Measurements from ENCODE around the gene ITGB1BP1. TPM values are rescaled to one million over a fixed set of nuclear protein-coding genes. Genes with fewer than 3 reads are reported as not detected.
A peak's percentile ranks its signal among the peaks of the same experiment; 100 is the strongest.

The ITGB1BP1 gene
- total and polyA plus RNA-seq, 12 donors = 51.4 to 224 (median 134) TPM

- Histone ChIP-seq H3K4me3 (no peak overlapping the region), H3K9me3 (no peaks in the 10 kb centered on the region), H3K27ac (no peak overlapping the region), H3K36me3 (peaks cover 0 to 91% (median 27%) of the 10 kb centered on the region in 9 donors), H3K27me3 (no peaks in the 10 kb centered on the region), H3K4me1 (peaks cover 0 to 19% (median 0%) of the 10 kb centered on the region in 9 donors)
- 98 to 99% methylated on average over 3 of the region's 3 CpGs for WGBS, 2 donors
- TF ChIP-seq CTCF (IDR thresholded peaks at IDR 0.05) = no peak
- intact Hi-C loops (cut with DNase I) = no loop called here
- ATAC-seq (no peak), DNase-seq (no peak)
Observed at GRCh38 chr2:9410108-9410507, 13.2 kb downstream of the ITGB1BP1 start.

GRCh38 chr2:9408641-9409151 is 14.6 kb downstream of the ITGB1BP1 start:
- ATAC-seq = peak in 1 of 8 donors; percentile 45
- no peaks in the 10 kb centered on the region for H3K27me3 ChIP-seq
- H3K4me1 ChIP-seq = peaks cover 0 to 28% (median 2%) of the 10 kb centered on the region in 9 donors
- H3K36me3 ChIP-seq = peaks cover 0 to 96% (median 27%) of the 10 kb centered on the region in 9 donors
- intact Hi-C loops (cut with DNase I) = no loop called here
- no peak for TF ChIP-seq CTCF (IDR thresholded peaks at IDR 0.05)
- H3K27ac ChIP-seq = no peak overlapping the region
- no peak for DNase-seq
- no peak overlapping the region for H3K4me3 ChIP-seq
- no peaks in the 10 kb centered on the region for H3K9me3 ChIP-seq
- WGBS, 2 donors = 88 to 91% methylated on average over 9 of the region's 9 CpGs

GRCh38 chr2:9407363-9407811 is 15.9 kb downstream of the ITGB1BP1 start:
- no peak for DNase-seq
- WGBS, 2 donors = 83 to 85% methylated on average over 8 of the region's 8 CpGs
- intact Hi-C loops (cut with DNase I) = no loop called here
- peak in 1 of 8 donors; percentile 18 for ATAC-seq
- Histone ChIP-seq H3K27me3 (no peaks in the 10 kb centered on the region), H3K9me3 (no peaks in the 10 kb centered on the region), H3K4me1 (peaks cover 0 to 34% (median 7%) of the 10 kb centered on the region in 9 donors), H3K36me3 (peaks cover 0 to 96% (median 20%) of the 10 kb centered on the region in 9 donors), H3K27ac (no peak overlapping the region), H3K4me3 (no peak overlapping the region)
- no peak for TF ChIP-seq CTCF (IDR thresholded peaks at IDR 0.05)

- Histone ChIP-seq H3K9me3 (no peaks in the 10 kb centered on the region), H3K27me3 (no peaks in the 10 kb centered on the region), H3K4me3 (no peak overlapping the region), H3K36me3 (peaks cover 0 to 96% (median 19%) of the 10 kb centered on the region in 9 donors), H3K27ac (no peak overlapping the region), H3K4me1 (peaks cover 0 to 39% (median 7%) of the 10 kb centered on the region in 9 donors)
- intact Hi-C loops (cut with DNase I) = no loop called here
- ATAC-seq = no peak
- no peak for DNase-seq
- no peak for TF ChIP-seq CTCF (IDR thresholded peaks at IDR 0.05)
- WGBS, 2 donors = 70 to 76% methylated on average over 13 of the region's 13 CpGs
Observed at GRCh38 chr2:9406529-9407362, 16.6 kb downstream of the ITGB1BP1 start.
